HFF-Myc (cell line): ENCODE data around the gene IL3.

Experiments used
- DNase-seq: peaks from one replicate; pipeline ENCODE4 v3.0.0-alpha.2; 2011; ENCODE audit warnings: low read depth; ENCODE audit errors: extremely low read depth
- H3K4me3 ChIP-seq: replicated peaks from 2 replicates; pipeline ENCODE4 v1.5.1; 2011; ENCODE audit warnings: low read depth, mild to moderate bottlenecking, control low read depth, low read length
- TF ChIP-seq, protein P1 (sequence below): IDR thresholded peaks from 2 replicates; pipeline ENCODE4 v1.5.1; 2012; ENCODE audit warnings: mild to moderate bottlenecking, low read depth, low read length, control low read depth; ENCODE audit errors: missing control alignments

The IL3 gene

DNA sequence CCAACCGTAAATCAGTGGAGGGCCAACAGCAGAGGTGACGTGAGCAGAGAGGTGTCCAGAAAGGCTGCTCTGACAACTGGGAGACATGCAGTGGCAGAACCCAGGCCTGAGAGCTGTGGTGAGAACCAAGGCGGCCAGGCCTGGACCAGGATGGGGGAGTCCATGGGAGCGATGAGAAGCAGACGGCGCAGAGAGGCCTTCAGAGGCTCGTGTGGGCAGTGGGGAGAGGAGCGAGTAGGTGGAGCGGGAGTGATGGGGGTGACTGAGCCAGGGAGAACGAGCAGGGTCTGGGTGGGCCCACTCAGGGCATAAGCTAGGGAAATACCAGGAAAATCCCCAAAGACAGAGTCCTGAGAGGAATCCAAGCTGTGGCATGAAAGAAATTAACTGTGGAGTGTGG lies 7.9 kb upstream of the IL3 start:
- no peak overlapping the region for H3K4me3 ChIP-seq
- no peak for DNase-seq
- TF ChIP-seq, protein P1, sequence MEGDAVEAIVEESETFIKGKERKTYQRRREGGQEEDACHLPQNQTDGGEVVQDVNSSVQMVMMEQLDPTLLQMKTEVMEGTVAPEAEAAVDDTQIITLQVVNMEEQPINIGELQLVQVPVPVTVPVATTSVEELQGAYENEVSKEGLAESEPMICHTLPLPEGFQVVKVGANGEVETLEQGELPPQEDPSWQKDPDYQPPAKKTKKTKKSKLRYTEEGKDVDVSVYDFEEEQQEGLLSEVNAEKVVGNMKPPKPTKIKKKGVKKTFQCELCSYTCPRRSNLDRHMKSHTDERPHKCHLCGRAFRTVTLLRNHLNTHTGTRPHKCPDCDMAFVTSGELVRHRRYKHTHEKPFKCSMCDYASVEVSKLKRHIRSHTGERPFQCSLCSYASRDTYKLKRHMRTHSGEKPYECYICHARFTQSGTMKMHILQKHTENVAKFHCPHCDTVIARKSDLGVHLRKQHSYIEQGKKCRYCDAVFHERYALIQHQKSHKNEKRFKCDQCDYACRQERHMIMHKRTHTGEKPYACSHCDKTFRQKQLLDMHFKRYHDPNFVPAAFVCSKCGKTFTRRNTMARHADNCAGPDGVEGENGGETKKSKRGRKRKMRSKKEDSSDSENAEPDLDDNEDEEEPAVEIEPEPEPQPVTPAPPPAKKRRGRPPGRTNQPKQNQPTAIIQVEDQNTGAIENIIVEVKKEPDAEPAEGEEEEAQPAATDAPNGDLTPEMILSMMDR, result no peak

DNA sequence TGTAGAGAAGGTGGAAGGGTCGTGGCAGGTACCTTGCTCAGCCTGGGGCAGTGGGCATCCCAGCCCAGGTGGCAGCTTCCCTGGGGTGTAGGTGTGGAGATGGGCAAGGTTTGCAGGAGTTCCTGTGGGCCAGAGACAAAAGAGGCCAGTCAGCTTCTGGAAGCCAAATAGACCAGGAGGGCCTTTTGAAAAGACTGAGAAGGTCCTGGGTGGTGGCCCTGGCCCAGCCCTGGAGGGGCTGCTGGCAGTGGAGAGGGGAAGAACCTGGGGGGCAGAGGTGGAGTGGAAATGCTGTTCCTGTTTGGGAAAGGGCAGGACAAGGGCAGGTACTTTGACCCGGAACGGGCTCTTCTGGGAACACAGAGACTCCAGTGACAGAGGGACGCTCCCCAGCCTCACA lies 7.0 kb upstream of the IL3 start:
- TF ChIP-seq, protein P1, result no peak
- no peak for DNase-seq

DNA sequence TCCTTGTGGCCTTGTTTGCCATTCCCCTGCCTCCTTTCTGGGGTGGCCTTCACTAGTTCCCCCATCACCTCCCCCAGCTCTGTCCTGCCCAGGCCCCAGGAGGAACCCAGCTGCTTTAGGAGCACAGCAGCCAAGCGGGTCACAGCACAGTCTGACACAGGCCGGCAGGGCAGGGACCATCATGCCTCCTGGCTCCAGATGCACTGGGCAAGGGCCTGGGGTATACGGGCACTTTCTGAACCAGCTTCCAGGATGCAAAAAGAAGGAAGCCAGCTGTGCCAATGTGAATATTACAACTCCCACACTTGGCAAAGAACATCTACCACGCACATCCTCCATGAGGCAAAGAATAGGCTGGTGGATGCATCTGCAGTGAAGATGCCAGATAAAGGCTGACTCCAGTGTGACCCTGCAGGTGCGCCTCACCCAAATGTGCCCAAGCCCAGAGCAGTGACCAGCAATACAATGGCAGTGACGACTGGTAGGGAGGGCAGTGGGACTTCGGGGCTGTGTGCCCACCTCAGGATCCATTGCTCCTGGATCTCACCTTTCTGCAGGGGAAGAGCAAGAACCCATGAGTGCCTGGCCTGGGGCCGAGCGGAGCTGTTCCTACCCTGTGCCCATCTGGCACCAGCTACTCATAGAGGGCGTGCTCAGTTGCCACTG lies 6.3 kb upstream of the IL3 start:
- H3K4me3 ChIP-seq, result no peak overlapping the region
- DNase-seq, result no peak
- TF ChIP-seq, protein P1, result no peak

More for the DNA sequence above, 7.0 kb upstream of the IL3 start:
- H3K4me3 ChIP-seq, result no peak overlapping the region

DNA sequence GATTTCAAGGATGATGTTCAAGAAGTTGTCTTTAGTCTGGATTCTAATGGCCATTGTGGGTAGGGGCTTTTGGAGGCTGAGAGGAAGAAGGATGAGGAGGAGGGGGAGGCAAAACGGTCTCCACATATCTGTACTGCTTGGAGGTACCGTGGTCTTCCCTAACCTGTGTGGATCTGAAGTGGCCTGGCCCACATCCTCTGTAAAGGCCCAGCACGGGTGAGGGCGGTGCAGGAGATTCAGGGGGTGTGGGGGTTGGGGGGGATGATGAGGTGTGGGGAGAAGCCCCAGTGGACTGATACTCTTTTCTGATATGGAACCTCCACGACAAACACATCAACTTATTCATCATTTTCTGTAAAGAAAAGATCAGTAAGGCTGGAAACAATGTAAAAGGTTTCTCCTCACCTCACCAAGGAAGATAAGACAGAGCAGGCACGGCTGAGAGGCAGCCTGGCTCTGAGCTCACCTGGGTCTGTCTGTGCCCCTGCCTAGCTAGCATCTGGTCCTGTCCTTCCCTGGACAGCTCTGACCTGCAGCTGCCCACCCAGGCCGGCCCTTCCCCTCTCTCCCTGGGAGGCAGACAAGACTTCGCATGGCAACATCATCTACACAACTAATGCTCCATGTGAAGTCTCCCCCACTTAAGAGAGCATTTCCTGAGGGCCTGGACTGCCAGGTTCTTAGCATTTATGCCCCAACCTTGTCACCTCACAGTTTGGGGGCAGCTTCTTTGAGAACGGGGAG lies 5.6 kb upstream of the IL3 start:
- DNase-seq, result no peak
- TF ChIP-seq, protein P1, result no peak
- H3K4me3 ChIP-seq, result no peak overlapping the region

DNA sequence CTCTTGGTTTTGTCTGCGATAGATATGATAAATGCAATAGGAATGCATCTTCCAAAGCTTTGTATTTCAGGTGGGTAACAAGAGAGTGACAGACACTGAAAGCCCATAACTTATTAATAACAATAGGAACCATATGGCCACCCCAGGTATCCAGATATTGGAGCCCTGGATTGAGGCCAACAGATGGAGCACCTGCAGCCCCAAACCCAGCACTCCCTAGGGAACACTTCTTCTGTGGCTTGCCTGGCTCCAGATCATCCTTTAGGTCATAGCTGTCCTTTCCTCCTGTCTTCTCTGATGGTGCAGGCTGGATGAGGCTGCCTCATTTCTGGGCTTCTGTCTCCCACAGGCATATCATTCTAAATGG lies 5.0 kb upstream of the IL3 start:
- no peak for DNase-seq
- H3K4me3 ChIP-seq, result no peak overlapping the region
- TF ChIP-seq, protein P1, result no peak

DNA sequence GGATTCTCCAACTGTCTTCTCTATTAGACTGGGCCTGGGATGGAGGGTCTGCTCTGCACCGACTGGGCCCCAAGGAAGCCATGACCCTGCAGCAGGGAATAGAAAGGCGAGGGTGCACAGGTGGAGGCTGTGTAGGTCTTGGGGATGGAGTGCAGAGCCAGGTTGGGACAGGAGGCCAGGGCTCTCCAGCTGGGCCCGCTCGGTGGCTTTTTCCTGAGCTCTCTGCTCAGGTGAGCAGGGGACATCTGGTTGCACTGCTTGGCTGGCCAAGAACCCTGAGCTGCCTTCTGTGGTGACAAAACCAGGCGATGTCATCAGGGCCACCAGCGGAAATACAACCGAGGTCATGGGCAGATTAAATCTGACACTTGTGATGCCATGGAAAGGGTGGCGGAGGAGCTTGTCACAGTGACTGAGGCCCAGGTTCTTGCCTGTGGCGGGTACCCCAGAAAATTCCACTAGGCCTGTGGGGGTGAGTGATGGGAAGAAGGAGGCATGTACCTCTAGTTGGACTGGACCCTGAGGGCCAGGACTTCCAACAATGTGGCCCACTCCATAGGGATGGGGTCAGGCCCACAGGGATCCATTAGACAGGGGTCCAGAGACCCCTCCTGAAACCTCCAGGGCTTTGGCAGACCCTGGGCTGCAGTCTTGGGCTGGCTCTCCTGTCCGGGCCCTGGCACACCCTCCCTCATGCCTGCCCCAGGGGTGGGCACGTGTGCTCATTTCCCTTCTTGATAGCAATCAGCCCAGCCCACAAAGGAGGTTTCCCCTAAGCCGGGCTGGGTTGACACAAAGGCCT lies 4.4 kb upstream of the IL3 start:
- DNase-seq, result no peak
- H3K4me3 ChIP-seq, result no peak overlapping the region
- TF ChIP-seq, protein P1, result no peak
